LoVo (cell line): Measurements from ENCODE around the gene GSTO2.

ENCODE experiments used
- DNase-seq: peaks from one replicate; pipeline ENCODE4 v3.0.0-alpha.2; 2016; ENCODE audit warnings: low spot score

GSTO2 gene

DNA sequence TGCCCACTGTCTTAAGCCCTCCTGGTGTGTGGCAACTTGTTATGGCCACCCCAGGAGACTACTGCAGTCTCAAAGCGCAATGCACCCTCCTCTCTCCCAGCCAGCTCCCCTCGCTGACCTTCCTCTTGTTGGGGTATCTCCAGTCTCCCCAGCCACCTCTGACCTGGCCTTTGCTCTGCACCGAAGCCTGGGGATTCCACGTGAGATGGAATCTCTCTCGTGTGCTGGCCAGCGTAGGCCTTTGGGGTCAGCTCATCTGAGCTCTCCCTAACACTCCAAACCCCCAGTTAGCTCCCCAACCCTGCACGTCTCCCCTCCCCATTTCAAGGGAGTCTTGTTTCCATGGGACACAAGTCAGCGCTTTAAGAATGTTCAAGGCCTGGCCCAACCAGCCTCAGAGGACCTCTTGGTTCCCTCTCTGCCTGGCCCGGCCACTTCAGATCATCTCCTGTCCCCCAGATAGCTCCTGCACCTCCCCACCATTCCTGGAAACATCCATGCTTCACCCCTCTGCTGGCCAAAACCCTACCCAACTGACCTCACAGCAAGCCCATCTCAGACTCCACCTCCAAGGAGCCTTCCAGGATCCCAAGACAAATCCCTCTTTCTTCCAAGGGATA lies 58.1 kb downstream of the GSTO2 start:
- DNase-seq, result no peak

DNA sequence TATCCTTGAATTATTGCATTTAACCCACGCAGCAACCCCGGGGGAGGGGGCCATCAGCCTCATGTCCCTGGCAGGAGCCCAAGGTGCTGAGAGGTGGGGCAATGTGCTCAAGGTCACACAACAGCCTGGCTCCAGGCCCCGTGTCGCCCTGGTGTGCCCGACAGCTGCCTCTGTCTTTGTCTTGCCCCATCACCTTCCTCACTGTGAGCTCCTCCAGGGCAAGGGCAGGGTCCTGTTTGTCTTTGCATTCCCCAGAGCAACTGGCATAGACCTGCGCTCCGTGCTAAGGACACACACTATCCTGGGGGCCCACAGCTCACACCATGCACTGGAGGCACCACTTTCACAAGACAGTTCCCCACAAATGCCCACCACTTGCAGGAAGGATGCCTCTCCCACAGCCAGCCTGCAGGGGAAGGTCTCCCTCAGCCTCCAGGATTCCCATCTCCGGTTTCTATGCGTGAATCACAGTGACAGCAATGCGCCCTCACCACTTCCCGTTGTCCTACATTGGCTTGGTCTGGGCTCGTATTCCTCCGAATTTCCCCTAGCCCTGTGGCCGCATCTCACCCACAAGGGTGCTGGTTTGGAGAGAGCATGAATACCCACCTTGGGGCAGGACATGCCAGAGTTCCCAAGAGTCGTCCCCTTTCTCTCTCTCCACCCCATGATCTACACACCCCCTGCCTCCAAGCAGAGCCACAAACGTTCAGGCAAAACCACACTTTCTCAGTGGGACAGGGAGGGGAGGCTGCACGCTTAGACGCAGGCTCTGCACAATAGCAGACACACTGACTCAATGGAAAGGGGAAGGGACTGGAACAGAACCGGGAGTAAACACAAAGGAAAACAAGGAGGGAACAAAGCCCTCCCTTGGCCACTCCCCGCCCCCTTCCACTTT lies 59.0 kb downstream of the GSTO2 start:
- DNase-seq, result no peak

DNA sequence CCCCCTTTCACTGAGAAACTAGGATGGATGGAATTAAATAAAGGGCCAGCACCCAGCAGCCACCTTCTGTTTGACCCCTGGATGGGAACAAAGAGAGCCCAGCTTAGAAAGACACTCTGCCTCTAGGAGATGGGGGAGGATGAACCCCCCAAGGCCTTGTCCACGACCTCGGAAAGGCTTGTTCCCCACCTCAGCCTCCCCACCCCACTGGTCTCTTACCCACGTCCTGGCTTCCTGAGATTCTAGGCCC lies 59.6 kb downstream of the GSTO2 start:
- no peak for DNase-seq

DNA sequence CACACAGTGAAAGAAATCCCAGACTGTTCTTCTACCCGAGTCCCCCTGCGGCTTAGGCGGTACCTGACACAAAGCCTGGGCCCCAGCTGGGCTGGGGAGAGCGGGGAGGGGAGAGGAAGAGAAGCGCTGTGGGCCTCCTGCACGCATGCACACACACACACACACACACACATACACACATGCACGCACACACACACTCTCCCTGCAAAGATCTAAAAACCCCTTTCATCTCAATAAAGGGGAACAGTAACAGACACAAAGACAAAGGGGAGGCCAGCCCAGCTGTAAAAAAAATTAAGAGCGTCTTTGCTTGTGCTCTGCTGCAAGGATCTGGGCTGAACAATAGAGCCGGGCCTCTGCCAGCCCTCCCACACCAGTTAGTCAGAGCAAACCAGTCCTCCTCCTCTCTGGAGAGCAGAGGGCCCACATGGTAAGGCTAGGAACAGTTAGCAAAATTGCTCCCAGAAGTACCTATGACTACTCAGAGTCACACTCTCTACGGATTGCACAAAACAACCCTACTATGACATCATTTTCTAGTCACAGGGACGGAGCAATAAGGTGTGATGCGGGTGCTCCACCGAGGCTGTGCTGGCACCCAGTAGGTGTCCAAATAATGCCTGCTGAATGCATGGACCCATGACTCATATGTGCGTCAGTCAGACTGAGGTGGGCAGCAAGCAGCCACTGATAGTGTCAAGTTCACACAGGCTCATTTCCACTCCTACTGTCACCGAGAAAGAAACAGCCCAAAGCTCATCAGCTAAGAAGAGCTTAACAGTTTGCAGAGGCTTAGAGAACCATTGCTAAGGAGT lies 60.1 kb downstream of the GSTO2 start:
- DNase-seq, result peak; percentile 11

DNA sequence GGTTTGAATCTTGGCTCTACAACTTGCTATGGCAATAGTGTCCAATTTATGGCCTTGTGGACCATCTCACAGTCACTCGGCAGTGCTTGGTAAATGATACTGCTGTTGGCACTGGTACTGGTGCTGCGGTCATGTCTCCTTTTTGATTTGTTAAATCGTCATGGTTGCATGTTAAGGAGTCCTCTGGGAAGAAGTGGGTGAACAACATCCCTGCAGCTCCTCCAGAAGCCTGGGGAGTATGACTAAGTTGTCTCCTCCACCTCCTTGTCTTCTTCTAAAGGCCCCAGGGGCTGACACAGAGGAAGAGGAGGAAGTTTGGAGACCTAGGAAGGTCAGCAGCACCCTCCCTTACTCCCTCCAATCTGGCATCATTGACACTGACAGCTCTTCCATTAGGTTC lies 60.8 kb downstream of the GSTO2 start:
- DNase-seq, result no peak

DNA sequence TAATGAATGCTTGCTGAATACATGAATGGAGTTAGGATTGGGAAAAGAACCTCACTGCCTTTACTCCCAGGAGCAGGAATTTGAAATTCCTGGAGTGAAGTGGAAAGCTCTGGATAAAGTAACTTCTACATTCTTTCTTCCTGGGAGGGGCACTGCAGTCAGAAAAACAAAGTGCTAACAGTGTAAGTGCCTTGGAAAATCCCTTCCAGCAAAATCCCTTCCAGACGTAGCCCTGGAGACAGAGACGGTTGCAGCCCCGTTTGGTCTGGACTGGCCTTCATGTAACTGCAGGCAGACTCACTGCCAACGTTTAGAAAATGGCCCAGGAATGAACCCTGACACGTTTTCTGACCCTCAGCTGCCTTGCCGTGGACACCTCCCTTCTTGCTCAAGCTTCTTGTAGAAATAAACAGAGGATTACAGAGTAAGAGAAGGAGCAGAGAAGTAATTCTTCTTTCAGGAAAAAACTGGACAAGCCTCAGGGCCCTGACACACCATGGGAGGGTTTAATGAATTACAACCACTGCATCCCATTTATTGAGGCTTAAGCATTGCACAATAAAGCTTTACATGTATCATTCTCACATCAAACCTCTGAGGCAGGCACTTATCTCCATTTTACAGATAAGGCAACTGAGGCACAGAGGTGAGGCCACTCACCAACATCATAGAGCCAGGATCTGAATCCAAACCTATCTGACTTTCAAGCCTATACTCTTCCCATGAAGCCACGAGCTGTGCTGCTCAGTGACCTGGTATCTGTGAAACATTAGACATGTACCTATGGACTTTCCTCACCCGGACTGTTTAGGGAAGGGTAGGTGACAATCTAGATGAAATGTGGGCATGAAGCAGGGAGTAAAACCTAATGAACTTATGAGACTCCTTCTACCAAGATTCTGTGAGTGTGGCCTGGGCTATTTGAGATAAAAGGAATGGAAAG lies 61.5 kb downstream of the GSTO2 start:
- no peak for DNase-seq

DNA sequence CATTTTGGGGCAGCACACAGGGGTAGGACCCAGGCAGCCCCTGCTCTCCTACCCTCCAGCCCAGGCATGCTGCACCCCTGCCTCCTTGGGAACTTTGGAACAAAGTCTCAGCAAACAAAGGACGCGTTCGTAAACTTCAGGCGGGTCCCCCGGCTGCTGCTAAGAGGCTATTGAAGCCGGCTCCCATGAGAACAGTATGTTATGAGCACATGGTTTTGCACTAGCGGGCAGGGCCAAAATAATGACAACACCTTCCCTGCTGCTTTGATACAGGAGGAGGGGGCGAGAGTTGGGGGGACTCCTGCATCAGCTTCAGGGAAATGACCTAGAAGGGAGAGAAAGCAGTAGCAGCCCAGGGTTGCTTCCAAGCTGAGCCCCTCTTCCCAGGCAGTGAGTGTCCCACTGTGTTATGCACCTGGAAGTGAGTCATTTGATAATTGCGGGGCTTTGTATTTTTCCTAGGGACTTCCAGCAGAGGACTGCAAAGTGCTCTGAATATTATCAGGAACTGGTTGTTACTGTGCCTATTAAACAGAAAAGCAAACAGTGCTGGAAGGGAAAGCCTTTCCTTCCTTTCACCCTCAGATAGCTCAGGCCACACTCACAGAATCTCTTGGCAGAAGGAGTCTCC lies 62.3 kb downstream of the GSTO2 start:
- peak; percentile 53 for DNase-seq

DNA sequence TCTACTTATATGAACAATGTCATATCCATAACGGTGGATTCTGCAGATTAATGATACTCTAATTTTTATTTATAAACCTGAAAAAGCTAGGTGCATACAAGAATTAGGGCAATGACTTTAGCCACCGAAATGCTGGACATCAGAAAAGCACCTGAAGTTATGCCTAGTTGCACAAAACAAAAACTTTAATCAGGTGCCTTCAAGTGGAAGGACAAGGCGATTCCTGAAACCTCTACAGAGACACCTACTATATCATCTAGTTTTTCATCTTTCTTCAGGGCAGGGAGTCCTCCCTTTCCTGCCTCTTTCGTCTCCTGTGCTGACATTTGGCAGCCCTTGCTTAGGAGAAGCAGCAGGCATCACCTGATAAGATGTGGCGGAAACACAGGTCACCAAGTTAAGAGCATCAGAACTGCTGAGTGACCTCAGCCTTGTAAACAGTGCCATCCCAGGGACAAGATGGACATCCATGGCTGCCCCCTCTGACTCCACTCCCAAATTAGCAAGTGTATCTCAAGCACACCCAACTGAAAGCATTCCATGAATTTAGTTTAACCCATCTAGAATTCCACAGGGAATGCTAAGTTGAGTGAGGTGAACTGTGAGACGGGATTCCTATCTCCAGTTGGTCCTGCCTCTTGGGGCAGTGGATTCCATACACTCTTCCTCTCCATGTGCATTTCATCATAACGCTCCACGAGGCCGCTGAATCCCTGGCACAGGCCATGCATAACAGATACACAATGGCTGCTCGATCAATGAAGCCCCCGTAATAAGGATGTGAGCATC lies 63.5 kb downstream of the GSTO2 start:
- no peak for DNase-seq

DNA sequence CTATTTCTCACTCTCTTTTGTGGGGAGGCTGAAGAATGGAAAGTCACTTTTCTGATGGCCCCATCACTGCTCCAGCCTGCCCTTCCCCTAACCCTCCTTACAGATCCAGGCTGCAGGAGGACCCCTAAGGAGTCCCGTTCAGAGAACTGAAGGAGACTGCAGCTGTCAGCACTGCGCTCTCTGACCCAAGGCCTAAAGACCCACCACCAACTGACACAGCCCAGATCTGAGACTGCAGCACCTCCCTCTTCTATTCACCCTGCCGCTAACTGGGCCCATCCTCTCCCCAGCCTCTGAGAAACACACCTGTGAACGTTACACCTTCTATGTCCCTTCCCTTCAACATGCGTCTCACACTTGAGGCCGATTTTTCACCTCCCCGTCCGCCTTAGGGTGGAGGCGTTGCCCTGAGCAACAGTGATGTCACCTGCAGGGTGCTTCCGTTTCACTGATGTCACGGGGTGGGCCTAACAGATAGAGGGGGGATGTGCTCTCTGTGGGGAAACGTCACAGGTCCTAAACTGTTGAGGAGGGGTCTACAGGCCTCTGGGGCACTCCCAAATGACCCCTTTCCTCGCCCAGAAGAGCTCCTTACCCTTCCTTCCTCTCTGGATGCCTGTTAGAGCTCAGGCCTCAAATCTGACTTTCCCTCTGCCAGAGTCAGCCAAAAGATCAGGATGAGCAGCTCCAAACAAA lies 64.2 kb downstream of the GSTO2 start:
- no peak for DNase-seq

DNA sequence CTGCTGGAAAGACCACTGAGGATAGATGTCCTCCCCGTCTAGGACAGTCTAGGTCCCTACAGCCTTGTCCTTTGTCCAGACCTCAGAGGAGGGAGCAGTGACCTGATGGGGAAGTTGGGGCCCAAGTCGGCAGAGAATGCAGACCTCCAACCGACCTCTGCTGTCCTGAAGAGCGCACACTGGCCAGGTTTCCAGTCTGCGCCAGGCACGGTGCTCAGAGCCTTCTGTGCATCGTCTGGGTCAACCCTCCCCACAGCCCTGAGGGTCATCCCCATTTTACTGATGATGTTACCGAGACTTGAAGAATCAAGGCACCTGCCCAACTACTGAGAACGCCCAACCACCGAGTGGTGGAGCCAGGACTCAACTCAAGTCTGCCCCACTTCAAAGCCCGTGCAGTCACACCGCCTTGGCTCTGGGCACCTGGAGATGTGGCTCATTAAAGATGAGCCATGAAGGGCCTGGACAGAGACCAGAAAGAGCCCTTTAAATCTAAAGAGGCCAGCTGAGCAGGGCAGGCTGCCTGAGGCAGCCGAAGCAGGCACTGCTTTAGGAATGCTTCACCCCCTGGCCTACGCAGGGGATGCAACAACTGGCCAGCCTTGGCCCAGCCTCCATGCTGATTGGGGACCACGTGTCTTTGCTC lies 64.9 kb downstream of the GSTO2 start:
- DNase-seq, result no peak

DNA sequence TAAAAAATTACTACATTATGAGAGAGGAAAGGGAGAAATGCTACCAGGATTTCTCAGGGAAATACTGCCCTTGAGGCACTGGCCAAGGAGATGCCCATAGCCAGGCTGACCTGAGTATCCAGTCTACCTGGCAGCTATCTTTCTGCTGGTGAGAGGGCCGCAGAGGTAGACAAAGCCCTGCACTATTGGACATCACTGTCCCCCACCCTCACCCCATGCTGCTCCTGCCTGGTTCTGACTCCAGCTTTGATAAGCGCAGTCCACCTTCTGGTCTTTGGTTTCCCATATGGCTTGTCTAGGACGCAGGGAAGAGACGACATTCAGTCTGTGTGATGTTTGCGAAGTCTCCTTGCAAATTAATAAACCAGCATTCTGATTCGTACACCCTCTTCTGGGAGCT lies 65.6 kb downstream of the GSTO2 start:
- no peak for DNase-seq

DNA sequence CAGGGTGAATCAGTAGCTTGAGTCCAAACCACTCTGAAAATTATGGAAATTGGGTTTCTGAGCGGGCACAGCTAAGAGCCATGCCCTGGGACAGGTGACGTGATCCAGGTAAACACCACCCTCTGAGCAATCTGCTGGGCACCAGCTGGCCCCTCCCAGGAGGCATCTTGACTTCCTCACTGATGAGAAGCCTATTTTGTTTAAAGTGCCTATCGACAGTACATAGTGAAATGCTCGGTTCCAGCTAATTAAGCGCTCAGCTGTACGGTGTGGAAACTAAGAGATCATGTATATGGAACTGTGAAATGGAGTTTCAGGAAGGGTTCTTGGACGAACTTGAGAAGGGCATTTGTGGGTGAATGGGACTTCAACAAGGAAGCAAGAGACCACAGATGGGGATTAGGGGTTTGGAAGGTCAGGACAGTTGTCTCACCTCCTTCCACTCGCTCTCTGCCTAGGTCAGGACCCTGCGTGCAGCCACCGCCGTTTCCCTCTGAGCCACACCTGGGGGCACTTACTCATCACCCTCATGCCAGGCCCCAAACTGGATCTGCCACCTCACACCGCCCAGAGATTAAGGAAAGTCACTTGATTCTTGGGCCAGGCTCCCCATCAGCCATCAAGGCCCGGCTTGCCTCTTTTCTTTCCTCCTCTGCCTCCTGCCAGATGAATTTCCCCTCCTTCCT lies 66.1 kb downstream of the GSTO2 start:
- DNase-seq, result no peak

DNA sequence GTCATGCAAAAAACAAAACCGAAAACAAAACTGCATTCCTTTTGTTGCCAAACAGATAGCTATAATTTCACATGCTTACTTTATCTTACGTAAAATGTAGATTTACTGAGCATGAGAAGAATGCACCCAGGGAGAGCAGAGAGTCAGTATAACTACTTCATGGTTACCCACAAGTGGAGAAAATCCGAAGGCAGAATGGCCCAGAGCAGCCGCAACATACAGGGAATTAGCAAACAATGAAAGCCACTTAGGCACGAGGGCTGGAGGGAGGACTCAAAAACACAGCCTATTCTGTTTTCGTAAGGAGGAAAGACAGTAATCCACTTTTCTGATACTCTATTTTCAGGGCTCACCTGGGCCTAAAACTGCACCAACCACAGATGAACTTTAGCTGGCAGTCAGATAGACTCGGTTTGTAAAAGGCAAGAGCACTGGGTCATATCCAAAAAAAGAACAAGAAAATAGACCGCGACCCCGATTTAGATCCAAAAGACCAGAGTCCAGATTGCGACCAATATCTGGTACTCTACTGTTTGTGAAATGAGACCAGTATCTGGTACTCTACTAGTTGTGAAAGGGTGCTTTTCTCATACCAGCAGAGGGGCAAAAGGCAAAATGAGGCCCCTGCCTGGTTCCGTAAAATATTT lies 68.0 kb downstream of the GSTO2 start:
- DNase-seq, result no peak

DNA sequence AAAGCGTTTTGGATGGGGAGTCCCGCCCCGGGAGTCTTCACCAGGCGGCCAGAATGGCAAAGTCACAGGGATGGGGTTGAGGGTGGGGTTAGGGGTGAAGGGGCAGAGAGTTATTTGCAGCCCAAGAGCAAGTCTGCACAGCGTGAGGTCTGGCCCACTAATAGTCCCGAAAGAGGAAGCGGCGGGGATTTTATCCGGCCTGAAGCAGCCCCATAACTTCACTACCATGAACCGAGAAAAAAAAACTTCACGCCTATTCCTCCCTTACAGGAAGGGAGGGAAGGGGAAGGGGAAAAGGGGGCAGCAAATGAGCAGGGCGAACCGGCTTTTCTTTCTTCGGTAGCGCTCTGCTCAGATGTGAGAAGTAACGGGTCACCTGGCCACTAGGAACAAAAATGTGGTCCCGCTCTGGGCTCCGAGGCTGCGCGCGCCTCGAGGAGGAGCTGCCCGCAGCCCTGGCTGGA lies 68.6 kb downstream of the GSTO2 start:
- DNase-seq, result no peak

DNA sequence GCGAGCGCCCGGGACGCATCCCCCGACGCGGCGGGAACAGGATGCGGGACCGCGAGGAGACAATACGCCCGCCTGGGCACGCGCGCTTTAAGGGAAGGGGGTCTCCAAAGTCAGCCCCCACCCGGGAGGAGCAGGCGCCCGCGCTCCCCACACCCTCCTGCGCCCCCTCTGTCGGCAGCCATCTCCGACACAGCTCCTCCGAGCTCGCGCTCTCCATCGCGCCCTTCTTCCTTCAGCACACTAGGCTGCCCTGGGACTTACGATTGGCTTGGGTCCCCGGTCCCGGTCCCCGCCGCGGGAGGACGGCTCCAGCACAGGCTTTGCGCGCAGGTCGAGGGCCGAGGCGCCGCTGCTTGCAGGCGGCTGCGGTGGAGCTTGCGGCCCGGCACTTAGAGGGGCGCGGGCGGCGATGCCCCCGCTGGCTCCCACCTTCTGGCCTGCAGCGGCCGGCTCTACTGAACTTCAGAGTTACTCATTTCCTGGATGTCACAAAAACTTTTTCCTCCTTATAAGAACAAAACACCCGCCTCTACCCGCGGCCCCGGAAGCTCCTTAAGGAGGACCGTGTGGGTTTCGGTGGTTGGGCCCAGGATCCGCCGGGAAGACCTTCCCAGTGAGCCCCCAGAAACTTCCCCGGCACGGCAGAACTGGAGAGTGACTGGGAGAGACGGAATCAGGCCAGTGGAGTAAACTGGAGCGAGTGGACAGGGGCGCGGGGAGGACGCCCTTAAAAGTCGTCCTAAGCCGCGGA lies 69.2 kb downstream of the GSTO2 start, which contains the start of gene ITPRIP:
Gene ITPRIP, minus strand, starts transcription at position 481 of the 751 bp plus-strand sequence. CDS start 22,414 bp downstream, outside the sequence.
- peak; percentile 82 for DNase-seq

DNA sequence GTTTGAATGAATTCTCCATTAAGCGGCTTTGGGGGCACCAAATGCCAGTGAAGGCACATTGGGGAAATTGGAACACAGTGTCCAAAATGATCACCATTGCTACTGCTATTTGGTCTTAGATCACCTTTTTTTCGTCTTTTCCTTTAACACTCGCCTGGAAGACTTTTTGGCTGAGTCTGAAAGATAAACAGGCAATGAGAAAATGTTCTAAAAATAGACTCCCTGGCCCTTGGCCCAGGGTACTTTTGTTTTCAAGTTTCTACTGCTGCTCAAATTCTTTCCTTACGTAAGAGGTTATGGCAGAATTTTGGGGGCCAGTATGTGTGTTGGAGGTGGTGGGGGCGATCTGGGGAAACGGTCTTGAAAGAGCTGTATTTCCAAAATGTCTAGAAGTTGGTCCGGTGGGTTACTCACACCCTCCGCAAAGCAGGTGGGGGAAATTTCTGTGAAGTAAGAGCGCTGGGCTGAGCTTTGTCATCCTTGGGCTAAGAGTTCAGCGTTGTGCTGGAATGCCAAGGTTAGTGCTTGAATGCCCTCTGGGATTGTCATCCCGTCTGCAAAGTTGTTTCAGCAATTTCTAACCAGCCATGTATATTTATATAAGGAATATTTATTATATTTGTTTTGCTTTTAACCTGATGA lies 70.6 kb downstream of the GSTO2 start:
- no peak for DNase-seq

DNA sequence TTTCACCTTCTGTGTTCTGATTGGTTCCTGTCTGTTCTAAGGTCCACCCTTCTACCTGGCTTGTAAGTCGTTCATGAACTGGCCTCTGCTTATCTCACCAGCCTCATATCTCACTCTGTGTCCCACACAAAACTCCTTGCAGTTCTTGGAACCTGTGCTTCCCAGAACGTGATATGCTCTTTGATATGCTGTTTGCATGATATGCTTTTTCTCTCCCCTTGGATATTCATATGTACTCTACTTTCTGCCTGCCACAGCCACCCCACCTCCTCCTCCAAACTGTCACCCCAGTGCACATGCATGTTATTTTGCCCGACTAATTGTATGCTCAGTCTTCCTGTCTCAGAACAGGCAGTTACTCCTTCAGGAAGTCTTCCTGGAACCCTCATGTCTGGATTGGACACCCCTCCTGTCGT lies 71.1 kb downstream of the GSTO2 start:
- no peak for DNase-seq
